NB4 (cell line): ENCODE results near the gene TMA7.

Experiments used
- DNase-seq: peaks from one replicate; pipeline ENCODE4 v3.0.0; 2010; ENCODE audit warnings: low read depth
- H3K4me3 ChIP-seq: one replicate; pipeline ENCODE4 v1.5.1; 2011; ENCODE audit warnings: mild to moderate bottlenecking, low read depth, low read length, moderate library complexity
- CTCF ChIP-seq: IDR thresholded peaks from one replicate; pipeline ENCODE4 v1.5.1; 2012; ENCODE audit warnings: low read depth, low read length
- MYC ChIP-seq: IDR thresholded peaks from 2 replicates; pipeline ENCODE4 v1.6.1; 2011; ENCODE audit warnings: low read depth, low read length
- POLR2A ChIP-seq: IDR thresholded peaks from 2 replicates; pipeline ENCODE4 v1.6.1; 2011; ENCODE audit warnings: mild to moderate bottlenecking; ENCODE audit not compliant: insufficient read length; ENCODE audit errors: extremely low read depth
- TF ChIP-seq, protein P1 (sequence below): IDR thresholded peaks from 2 replicates; pipeline ENCODE4 v1.6.1; 2011; ENCODE audit warnings: low read depth, low read length

Gene TMA7

GRCh38 chr3:48464713-48465221 is 24.7 kb downstream of the TMA7 start:
- TF ChIP-seq MYC (no peak), CTCF (no peak)
- TF ChIP-seq, protein P1, sequence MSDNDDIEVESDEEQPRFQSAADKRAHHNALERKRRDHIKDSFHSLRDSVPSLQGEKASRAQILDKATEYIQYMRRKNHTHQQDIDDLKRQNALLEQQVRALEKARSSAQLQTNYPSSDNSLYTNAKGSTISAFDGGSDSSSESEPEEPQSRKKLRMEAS, result no peak
- no peak for DNase-seq
- H3K4me3 ChIP-seq, result no peak overlapping the region

GRCh38 chr3:48465237-48465530 is 25.1 kb downstream of the TMA7 start:
- DNase-seq, result no peak
- no peak overlapping the region for H3K4me3 ChIP-seq
- TF ChIP-seq CTCF (no peak), POLR2A (no peak), MYC (no peak)
- TF ChIP-seq, protein P1, result no peak

DNA sequence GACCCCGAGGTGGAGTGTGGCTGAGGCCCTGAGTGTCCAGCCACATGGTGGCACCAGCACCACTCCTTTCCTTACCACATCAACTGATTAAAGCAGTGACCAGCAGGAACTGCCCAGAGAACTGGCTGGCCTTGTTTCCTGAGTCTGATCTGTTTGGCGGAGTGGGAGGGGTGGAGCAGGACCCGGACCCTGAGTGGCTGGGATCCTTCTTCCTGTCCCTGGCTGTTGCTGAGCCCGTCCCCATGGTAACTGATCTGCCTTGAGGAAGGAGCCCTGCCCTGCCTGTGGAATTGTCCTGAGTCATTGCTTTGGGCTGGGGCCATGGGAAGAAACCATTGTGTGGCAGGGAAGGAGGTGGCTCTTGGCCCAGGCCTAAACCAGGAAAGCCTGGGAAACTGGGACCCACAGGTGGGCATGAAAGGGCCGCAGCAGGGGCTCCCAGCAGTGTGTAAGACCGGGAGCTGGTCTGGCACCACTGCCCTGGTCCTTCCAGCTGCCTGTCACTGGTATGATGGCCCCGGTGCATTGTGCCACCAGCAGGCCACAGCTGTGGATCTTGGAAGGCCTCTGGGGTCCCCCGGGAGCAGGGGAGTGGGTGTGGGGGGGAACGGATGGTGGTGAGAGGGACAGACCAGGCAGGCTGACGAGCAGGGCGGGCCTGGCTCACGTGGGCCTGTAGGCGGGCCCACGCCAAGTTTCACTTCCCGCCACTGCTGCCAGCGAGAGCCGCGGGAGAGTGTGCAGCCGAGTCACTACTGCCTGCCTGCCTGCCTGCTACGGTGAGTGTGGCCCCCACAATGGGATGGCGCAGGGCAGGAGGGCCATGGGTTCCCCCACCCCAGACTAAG is 25.7 kb downstream of the TMA7 start:
- DNase-seq, result peak; percentile 90
- H3K4me3 ChIP-seq, result peak overlapping the region; percentile 69
- TF ChIP-seq, protein P1, result peak; percentile 34; the same call in 1 of the 2 replicates
- TF ChIP-seq CTCF (peak; percentile 33), POLR2A (no peak)

DNA sequence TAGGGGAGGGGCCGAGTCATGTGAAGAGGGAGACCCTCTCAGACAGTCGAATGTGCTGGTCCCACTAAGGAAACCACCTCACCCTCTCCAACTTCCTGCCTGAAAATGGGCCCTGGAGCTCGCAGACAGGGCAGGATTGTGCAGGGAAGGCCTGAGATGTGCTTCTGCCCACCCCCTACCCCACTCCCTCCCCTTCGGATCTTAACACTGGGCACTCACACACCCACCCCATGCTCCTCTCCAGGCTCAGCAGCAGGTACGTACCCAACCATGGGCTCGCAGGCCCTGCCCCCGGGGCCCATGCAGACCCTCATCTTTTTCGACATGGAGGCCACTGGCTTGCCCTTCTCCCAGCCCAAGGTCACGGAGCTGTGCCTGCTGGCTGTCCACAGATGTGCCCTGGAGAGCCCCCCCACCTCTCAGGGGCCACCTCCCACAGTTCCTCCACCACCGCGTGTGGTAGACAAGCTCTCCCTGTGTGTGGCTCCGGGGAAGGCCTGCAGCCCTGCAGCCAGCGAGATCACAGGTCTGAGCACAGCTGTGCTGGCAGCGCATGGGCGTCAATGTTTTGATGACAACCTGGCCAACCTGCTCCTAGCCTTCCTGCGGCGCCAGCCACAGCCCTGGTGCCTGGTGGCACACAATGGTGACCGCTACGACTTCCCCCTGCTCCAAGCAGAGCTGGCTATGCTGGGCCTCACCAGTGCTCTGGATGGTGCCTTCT is 26.5 kb downstream of the TMA7 start:
- H3K4me3 ChIP-seq, result peak overlapping the region; percentile 69
- DNase-seq, result peak; percentile 48
- TF ChIP-seq, protein P1, result no peak
- TF ChIP-seq MYC (no peak), CTCF (no peak), POLR2A (no peak)

GRCh38 chr3:48467110-48467454 is 27.0 kb downstream of the TMA7 start:
- no peak for DNase-seq
- peak overlapping the region; percentile 69 for H3K4me3 ChIP-seq
- no peak for TF ChIP-seq POLR2A
- TF ChIP-seq CTCF, result no peak
- no peak for TF ChIP-seq MYC
- TF ChIP-seq, protein P1, result no peak
